SK-N-SH (cell line): Measurements from ENCODE around the gene LPAR1. TPM values are rescaled to one million over a fixed set of nuclear protein-coding genes. Genes with fewer than 3 reads are reported as not detected.

Experiments used
- CTCF ChIA-PET: fragments of 300-600, 350-600 bp; formaldehyde crosslinking; extraction: SDS; loops from one replicate; lab custom pipeline; 2021; lab: Yijun Ruan, JAX
- POLR2A ChIA-PET: fragments of 350-600 bp; sonication (Branson Sonifier 250); formaldehyde crosslinking; extraction: SDS; loops from one replicate; lab custom pipeline; 2020; ENCODE audit warnings: antibody characterized with exemption, inconsistent platforms; lab: Yijun Ruan, JAX
- DNase-seq: peaks from one replicate; pipeline ENCODE4 v3.0.0; 2012
- H2AFZ ChIP-seq: fragments of 200-600 bp; sonication (generic); 2 replicates; pipeline ENCODE4 v1.8.1; 2016; ENCODE audit warnings: antibody characterized with exemption, mild to moderate bottlenecking, low read depth
- H3F3A ChIP-seq: fragments of 200-600 bp; sonication (generic); replicated peaks from 2 replicates; pipeline ENCODE3; 2016; ENCODE audit warnings: antibody characterized with exemption, mild to moderate bottlenecking; ENCODE audit not compliant: insufficient read depth
- H3K27ac ChIP-seq, 2 experiments: fragments of 200-500 bp in 1 of 2; fragments of 200-600 bp in 1 of 2; sonication (Bioruptor generic) in 1 of 2; sonication (generic), shearing (Covaris generic) in 1 of 2; 2 replicates each; pipeline versions ENCODE4 v1.5.1 to v1.6.1; 2014 to 2016; ENCODE audit warnings: low read depth in 2 of 2, inconsistent platforms in 1 of 2, low read length in 1 of 2, mild to moderate bottlenecking in 1 of 2, mixed read lengths in 1 of 2
- H3K27me3 ChIP-seq: fragments of 200-600 bp; sonication (generic), shearing (Covaris generic); 2 replicates; pipeline ENCODE4 v1.6.1; 2016; ENCODE audit warnings: mixed run types; ENCODE audit not compliant: insufficient read depth
- H3K36me3 ChIP-seq, 2 experiments: fragments of 200-500 bp in 1 of 2; fragments of 200-600 bp in 1 of 2; sonication (Bioruptor generic) in 1 of 2; sonication (generic) in 1 of 2; replicated peaks in 1 of 2; 2 replicates each; pipeline versions ENCODE3 to v1.5.1; 2014 to 2016; ENCODE audit warnings: low read length in 1 of 2, mild to moderate bottlenecking in 1 of 2; ENCODE audit not compliant: insufficient read depth in 2 of 2, control insufficient read depth in 1 of 2
- H3K4me1 ChIP-seq, 2 experiments: fragments of 200-500 bp in 1 of 2; fragments of 200-600 bp in 1 of 2; sonication (Bioruptor generic) in 1 of 2; sonication (generic), shearing (Covaris generic) in 1 of 2; 2 replicates each; pipeline versions ENCODE4 v1.5.1 to v1.6.1; 2014 to 2016; ENCODE audit warnings: low read depth in 1 of 2, low read length in 1 of 2, mixed run types in 1 of 2; ENCODE audit not compliant: insufficient read depth in 2 of 2, control insufficient read depth in 1 of 2
- H3K4me2 ChIP-seq: fragments of 200-600 bp; sonication (generic), shearing (Covaris generic); 2 replicates; pipeline ENCODE4 v1.6.1; 2017; ENCODE audit warnings: mixed run types
- H3K4me3 ChIP-seq, 2 experiments: fragments of 200-500 bp in 1 of 2; fragments of 200-600 bp in 1 of 2; sonication (Bioruptor generic) in 1 of 2; sonication (generic), shearing (Covaris generic) in 1 of 2; 2 replicates each; pipeline versions ENCODE4 v1.5.1 to v1.8.1; 2014 to 2016; ENCODE audit warnings: low read depth in 2 of 2, inconsistent platforms in 1 of 2, low read length in 1 of 2, mild to moderate bottlenecking in 1 of 2, mixed read lengths in 1 of 2, moderate library complexity in 1 of 2
- H3K79me2 ChIP-seq: fragments of 200-600 bp; sonication (generic); 2 replicates; pipeline ENCODE4 v1.8.1; 2017; ENCODE audit warnings: mild to moderate bottlenecking; ENCODE audit not compliant: insufficient read depth
- H3K9ac ChIP-seq: fragments of 200-600 bp; sonication (generic); 2 replicates; pipeline ENCODE4 v1.6.1; 2017; ENCODE audit warnings: mixed run types
- H3K9me2 ChIP-seq: fragments of 200-600 bp; sonication (generic); 2 replicates; pipeline ENCODE4 v1.6.1; 2017; ENCODE audit warnings: mixed run types
- H3K9me3 ChIP-seq: fragments of 200-600 bp; sonication (generic); 2 replicates; pipeline ENCODE4 v1.6.1; 2017; ENCODE audit warnings: mixed run types, mild to moderate bottlenecking, moderate library complexity
- H4K20me1 ChIP-seq: fragments of 200-600 bp; sonication (generic); 2 replicates; pipeline ENCODE4 v1.6.1; 2017; ENCODE audit warnings: mild to moderate bottlenecking, mixed run types; ENCODE audit not compliant: insufficient read depth
- EP300 ChIP-seq, 2 experiments: IDR thresholded peaks; 2 replicates each; pipeline versions ENCODE4 v1.4.0 to v1.6.1; 2012; ENCODE audit warnings: borderline replicate concordance in 1 of 2, low read depth in 1 of 2, low read length in 1 of 2
- NRF1 ChIP-seq: IDR thresholded peaks from 2 replicates; pipeline ENCODE4 v1.6.1; 2012; ENCODE audit warnings: low read depth, mild to moderate bottlenecking, low read length
- RAD21 ChIP-seq: IDR thresholded peaks from 2 replicates; pipeline ENCODE4 v1.6.1; 2012; ENCODE audit warnings: mild to moderate bottlenecking, low read length
- TCF12 ChIP-seq: IDR thresholded peaks from 2 replicates; pipeline ENCODE4 v1.4.0; 2012
- WGBS: methylation state at CpG from one replicate; pipeline ENCODE4 v1.1.6; 2017; ENCODE audit warnings: low lambda C conversion rate; 5-methylcytosine and 5-hydroxymethylcytosine counted together
- polyA plus RNA-seq, 3 experiments: library from polyadenylated mRNA; depleted of rRNA; stranded (reverse); fragments of >200 nt; gene quantifications; 2 replicates each; pipeline ENCODE4 v1.2.3, GENCODE V29; 2012
- TF ChIP-seq, protein P1 (sequence below): IDR thresholded peaks from 2 replicates; pipeline ENCODE4 v1.4.0; 2012; ENCODE audit warnings: low read depth
- TF ChIP-seq, protein P2 (sequence below): fragments of 150-350 bp; IDR thresholded peaks from 2 replicates; pipeline ENCODE4 v1.6.1; 2016; ENCODE audit warnings: mild to moderate bottlenecking, low read depth, low read length
- TF ChIP-seq, protein P3 (sequence below): IDR thresholded peaks from 2 replicates; pipeline ENCODE4 v1.4.0; 2012; ENCODE audit warnings: low read depth, borderline replicate concordance

Gene LPAR1
- polyA plus RNA-seq, 1 of the 3 experiments (the other 2 are of a cell fraction), result 9.4 TPM

DNA sequence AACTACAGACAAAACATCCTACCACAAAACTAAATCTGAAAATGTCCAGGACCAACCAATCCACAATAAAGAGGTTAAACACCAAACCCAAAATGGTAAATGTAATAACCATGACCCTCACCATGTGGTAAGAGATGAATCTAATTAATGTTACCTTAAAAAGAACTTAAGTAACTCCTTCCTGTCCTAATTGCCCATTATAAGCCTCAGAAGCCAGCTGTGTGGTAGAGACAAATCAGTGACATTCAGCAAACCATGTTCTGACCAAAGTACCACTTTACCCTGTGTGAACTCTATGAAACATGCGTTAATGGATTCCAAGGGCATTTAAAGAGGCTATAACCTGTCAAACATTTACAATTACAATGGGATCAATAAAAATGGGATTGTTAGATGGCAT is 25.0 kb downstream of the LPAR1 start:
- no peak overlapping the region for H3K4me3 ChIP-seq
- CTCF ChIA-PET, result no interaction called here
- H3K9me2 ChIP-seq, result no peaks in the 10 kb centered on the region
- H3K36me3 ChIP-seq, result no peaks in the 10 kb centered on the region
- no peak for TF ChIP-seq NRF1
- TF ChIP-seq RAD21, result no peak
- no peak for TF ChIP-seq TCF12
- TF ChIP-seq, protein P1, sequence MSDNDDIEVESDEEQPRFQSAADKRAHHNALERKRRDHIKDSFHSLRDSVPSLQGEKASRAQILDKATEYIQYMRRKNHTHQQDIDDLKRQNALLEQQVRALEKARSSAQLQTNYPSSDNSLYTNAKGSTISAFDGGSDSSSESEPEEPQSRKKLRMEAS, result no peak
- TF ChIP-seq, protein P2, sequence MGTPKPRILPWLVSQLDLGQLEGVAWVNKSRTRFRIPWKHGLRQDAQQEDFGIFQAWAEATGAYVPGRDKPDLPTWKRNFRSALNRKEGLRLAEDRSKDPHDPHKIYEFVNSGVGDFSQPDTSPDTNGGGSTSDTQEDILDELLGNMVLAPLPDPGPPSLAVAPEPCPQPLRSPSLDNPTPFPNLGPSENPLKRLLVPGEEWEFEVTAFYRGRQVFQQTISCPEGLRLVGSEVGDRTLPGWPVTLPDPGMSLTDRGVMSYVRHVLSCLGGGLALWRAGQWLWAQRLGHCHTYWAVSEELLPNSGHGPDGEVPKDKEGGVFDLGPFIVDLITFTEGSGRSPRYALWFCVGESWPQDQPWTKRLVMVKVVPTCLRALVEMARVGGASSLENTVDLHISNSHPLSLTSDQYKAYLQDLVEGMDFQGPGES, result no peak
- TF ChIP-seq, protein P3, sequence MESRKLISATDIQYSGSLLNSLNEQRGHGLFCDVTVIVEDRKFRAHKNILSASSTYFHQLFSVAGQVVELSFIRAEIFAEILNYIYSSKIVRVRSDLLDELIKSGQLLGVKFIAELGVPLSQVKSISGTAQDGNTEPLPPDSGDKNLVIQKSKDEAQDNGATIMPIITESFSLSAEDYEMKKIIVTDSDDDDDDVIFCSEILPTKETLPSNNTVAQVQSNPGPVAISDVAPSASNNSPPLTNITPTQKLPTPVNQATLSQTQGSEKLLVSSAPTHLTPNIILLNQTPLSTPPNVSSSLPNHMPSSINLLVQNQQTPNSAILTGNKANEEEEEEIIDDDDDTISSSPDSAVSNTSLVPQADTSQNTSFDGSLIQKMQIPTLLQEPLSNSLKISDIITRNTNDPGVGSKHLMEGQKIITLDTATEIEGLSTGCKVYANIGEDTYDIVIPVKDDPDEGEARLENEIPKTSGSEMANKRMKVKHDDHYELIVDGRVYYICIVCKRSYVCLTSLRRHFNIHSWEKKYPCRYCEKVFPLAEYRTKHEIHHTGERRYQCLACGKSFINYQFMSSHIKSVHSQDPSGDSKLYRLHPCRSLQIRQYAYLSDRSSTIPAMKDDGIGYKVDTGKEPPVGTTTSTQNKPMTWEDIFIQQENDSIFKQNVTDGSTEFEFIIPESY, result no peak
- TF ChIP-seq, all 33 proteins: peak for 0
- WGBS, result 88% methylated on average over 1 of the region's 1 CpG
- Histone ChIP-seq H3K9me3 (no peaks in the 10 kb centered on the region), H3K9ac (no peak overlapping the region), H3K4me2 (no peak overlapping the region), H3K4me1 (peaks cover 0 to 8% of the 10 kb centered on the region in 2 experiments; a peak in 2 of 4 replicates), H3K27ac (no peak overlapping the region), H2AFZ (no peak overlapping the region), H3K79me2 (no peaks in the 10 kb centered on the region; the same call in 1 of the 2 replicates), H3F3A (no peaks in the 10 kb centered on the region), H4K20me1 (no peaks in the 10 kb centered on the region), H3K27me3 (no peaks in the 10 kb centered on the region)
- DNase-seq, result no peak
- POLR2A ChIA-PET, result no interaction called here

DNA sequence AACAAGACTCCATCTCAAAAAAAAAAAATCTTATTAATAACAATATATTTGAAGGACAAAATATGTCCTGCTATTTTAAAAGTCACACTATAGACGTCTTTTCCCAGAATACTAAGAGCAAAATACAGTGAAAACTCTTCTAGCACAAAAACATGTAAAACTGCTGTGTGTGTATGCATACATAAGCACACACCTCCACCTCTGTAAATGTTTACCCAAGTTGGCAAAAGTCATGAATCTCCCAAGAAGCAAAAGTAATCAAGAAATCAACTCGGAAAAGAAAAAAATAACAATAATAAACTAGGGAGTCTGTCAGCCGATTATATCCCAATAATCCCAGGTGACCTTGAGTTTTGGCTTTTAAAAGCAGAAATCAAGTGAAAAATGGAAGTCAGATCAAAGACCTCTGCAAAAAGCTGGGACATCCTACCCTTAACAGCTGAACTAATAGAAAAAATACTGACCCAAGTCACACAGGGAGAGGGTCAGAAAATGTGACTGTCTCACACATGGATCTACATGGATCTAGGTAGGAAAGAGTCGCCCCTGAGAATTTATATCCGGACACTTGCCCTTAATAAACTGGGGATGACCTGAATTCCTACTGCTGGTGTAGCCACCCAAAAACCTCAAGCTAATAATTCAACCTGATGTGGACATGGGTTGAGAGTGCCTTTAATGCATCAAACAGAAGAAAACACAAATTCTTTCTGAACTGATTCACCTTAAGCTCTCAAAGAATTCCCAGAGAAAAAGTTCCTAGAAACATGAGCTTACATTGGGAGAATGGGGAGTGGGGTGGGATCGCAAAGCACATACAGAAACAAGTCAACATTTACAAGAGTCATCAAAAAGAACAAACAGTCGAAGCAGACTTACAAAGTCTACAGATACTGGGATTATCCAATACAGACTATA is 29.9 kb downstream of the LPAR1 start:
- DNase-seq, result no peak
- TF ChIP-seq RAD21, result no peak
- TF ChIP-seq EP300 (IDR thresholded peaks at IDR 0.05; ENCODE audit: borderline replicate concordance in 1 of 2, low read depth in 1 of 2, low read length in 1 of 2), result no peak
- H3K9me2 ChIP-seq, result no peaks in the 10 kb centered on the region
- H2AFZ ChIP-seq, result no peak overlapping the region
- no peak overlapping the region for H3K4me3 ChIP-seq
- ChIA-PET CTCF (interaction anchor here (0.8 kb wide), 1 partner anchor 28 kb away, joined by 4 read pairs; no protein-coding TSS in a partner anchor), POLR2A (no interaction called here)
- H3K36me3 ChIP-seq, result no peaks in the 10 kb centered on the region
- H3K79me2 ChIP-seq, result no peaks in the 10 kb centered on the region; the same call in 1 of the 2 replicates
- no peaks in the 10 kb centered on the region for H3K27me3 ChIP-seq
- no peaks in the 10 kb centered on the region for H3F3A ChIP-seq
- no peaks in the 10 kb centered on the region for H4K20me1 ChIP-seq
- H3K4me1 ChIP-seq, result no peaks in the 10 kb centered on the region
- H3K9ac ChIP-seq, result no peak overlapping the region
- H3K27ac ChIP-seq, result no peak overlapping the region
- WGBS, result 86% methylated on average over 7 of the region's 7 CpGs
- H3K9me3 ChIP-seq, result no peaks in the 10 kb centered on the region
- no peak overlapping the region for H3K4me2 ChIP-seq
